Astrocyte (in vitro differentiated cells and primary cell): Measurements from ENCODE around the gene KSR2. TPM values are rescaled to one million over a fixed set of nuclear protein-coding genes. Genes with fewer than 3 reads are reported as not detected.

Source experiments
- DNase-seq: peaks from one replicate; pipeline ENCODE4 v3.0.0-alpha.2; 2010; ENCODE audit warnings: low read depth
- FAIRE-seq: peaks from 2 replicates; lab custom pipeline; 2011; peaks lifted over from hg19 to GRCh38; lab: Jason Lieb, UNC
- H2AFZ ChIP-seq: 2 replicates; pipeline ENCODE4 v1.6.0; 2012; ENCODE audit warnings: low read depth, low read length, inconsistent platforms
- H3K27ac ChIP-seq: 2 replicates; pipeline ENCODE4 v1.5.1; 2011; ENCODE audit warnings: low read depth, low read length, inconsistent platforms
- H3K27me3 ChIP-seq: 2 replicates; pipeline ENCODE4 v1.6.0; 2011; ENCODE audit warnings: low read length, inconsistent platforms; ENCODE audit not compliant: insufficient read depth
- H3K36me3 ChIP-seq: 2 replicates; pipeline ENCODE4 v1.5.1; 2011; ENCODE audit warnings: low read length, inconsistent platforms; ENCODE audit not compliant: insufficient read depth
- H3K4me1 ChIP-seq: 2 replicates; pipeline ENCODE4 v1.5.1; 2011; ENCODE audit warnings: low read length, inconsistent platforms; ENCODE audit not compliant: insufficient read depth
- H3K4me2 ChIP-seq: 2 replicates; pipeline ENCODE4 v1.6.0; 2012; ENCODE audit warnings: low read length, inconsistent platforms
- H3K4me3 ChIP-seq: 2 replicates; pipeline ENCODE4 v1.5.1; 2011; ENCODE audit warnings: low read depth, mild to moderate bottlenecking, low read length, inconsistent platforms; ENCODE audit not compliant: insufficient read depth
- H3K79me2 ChIP-seq: 2 replicates; pipeline ENCODE4 v1.6.0; 2012; ENCODE audit warnings: mild to moderate bottlenecking, low read length, inconsistent platforms; ENCODE audit not compliant: insufficient read depth
- H3K9ac ChIP-seq: 2 replicates; pipeline ENCODE4 v1.6.0; 2012; ENCODE audit warnings: mild to moderate bottlenecking, low read length, inconsistent platforms
- H3K9me3 ChIP-seq: 2 replicates; pipeline ENCODE4 v1.5.1; 2012; ENCODE audit warnings: low read depth, mild to moderate bottlenecking, low read length, inconsistent platforms; ENCODE audit not compliant: insufficient read depth
- H4K20me1 ChIP-seq: 2 replicates; pipeline ENCODE4 v1.6.0; 2012; ENCODE audit warnings: low read length, inconsistent platforms; ENCODE audit not compliant: insufficient read depth
- H3K27ac Mint-ChIP-seq: one replicate; pipeline ENCODE4 v1.8.0; 2021; ENCODE audit warnings: mild to moderate bottlenecking, mixed read lengths; ENCODE audit not compliant: unreplicated experiment
- H3K27me3 Mint-ChIP-seq: one replicate; pipeline ENCODE4 v1.8.0; 2021; ENCODE audit warnings: low read depth, mixed read lengths; ENCODE audit not compliant: unreplicated experiment
- H3K36me3 Mint-ChIP-seq: one replicate; pipeline ENCODE4 v1.8.0; 2021; ENCODE audit warnings: low read depth, mixed read lengths; ENCODE audit not compliant: unreplicated experiment
- H3K4me1 Mint-ChIP-seq: one replicate; pipeline ENCODE4 v1.8.0; 2021; ENCODE audit warnings: low read depth, mixed read lengths; ENCODE audit not compliant: unreplicated experiment
- H3K4me3 Mint-ChIP-seq: one replicate; pipeline ENCODE4 v1.8.0; 2021; ENCODE audit warnings: mild to moderate bottlenecking, moderate library complexity, mixed read lengths; ENCODE audit not compliant: unreplicated experiment
- H3K9me3 Mint-ChIP-seq: one replicate; pipeline ENCODE4 v1.8.0; 2021; ENCODE audit warnings: mild to moderate bottlenecking, mixed read lengths; ENCODE audit not compliant: unreplicated experiment
- CTCF ChIP-seq: IDR thresholded peaks from 2 replicates; pipeline ENCODE4 v1.5.1; 2011; ENCODE audit warnings: low read depth, mild to moderate bottlenecking, inconsistent platforms, low read length, moderate library complexity; ENCODE audit not compliant: insufficient read depth
- EZH2 ChIP-seq: IDR thresholded peaks from 2 replicates; pipeline ENCODE4 v1.6.1; 2012; ENCODE audit warnings: mild to moderate bottlenecking, low read length, inconsistent platforms; ENCODE audit not compliant: insufficient read depth
- total RNA-seq: library from RNA; stranded (reverse); gene quantifications from 2 replicates; pipeline ENCODE4 v1.2.1, GENCODE V29; 2021

Gene KSR2
- total RNA-seq, 1 donor from 2014 or later, result 0.98 TPM

DNA sequence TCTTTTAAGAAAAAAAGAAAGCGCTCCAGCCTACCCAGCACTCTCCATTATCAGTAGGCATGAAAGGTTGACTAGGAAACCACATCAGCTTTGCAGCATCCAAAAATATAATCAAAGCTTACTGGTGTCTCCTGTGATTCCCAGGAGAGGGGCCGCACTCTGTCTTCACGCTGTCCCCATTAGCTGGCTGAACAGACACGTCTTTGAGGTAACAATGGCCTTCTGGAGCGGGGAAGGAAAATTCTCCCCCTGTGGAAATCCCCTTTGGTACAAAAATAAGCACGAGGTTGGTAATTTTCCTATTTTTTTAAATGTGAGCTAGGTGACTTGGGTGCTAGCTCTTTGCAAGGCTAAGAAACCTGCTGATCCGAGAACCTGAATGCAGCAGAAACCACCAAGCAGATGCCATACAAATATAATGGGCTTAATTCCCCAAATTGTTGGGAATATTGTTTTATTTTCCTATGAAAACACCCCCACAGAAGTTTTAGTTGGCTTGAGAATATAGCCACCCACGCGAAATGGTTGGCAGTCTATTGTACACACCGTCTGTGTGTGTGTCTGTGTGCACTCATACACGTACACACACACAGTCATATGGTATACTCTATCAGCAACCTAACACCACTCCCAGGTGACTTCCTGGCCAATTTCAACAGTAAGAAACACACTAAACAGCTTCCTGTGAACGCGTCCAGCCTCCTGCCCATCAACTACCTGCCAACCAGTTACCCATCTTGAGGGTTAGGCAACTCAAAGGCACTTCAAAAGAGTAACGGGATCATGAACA is 71.2 kb downstream of the KSR2 start:
- Mint-ChIP-seq H3K27ac (no peak overlapping the region), H3K4me1 (no peaks in the 10 kb centered on the region), H3K36me3 (no peaks in the 10 kb centered on the region), H3K27me3 (peaks cover 2% of the 10 kb centered on the region), H3K4me3 (no peak overlapping the region), H3K9me3 (peaks cover 2% of the 10 kb centered on the region)
- Histone ChIP-seq H2AFZ (no peak overlapping the region), H3K27ac (no peak overlapping the region), H3K4me1 (no peaks in the 10 kb centered on the region), H3K9ac (no peak overlapping the region), H4K20me1 (no peaks in the 10 kb centered on the region), H3K4me3 (no peak overlapping the region), H3K36me3 (no peaks in the 10 kb centered on the region), H3K4me2 (no peak overlapping the region), H3K9me3 (no peaks in the 10 kb centered on the region), H3K79me2 (no peaks in the 10 kb centered on the region), H3K27me3 (no peaks in the 10 kb centered on the region)
- TF ChIP-seq EZH2 (no peak), CTCF (no peak)
- FAIRE-seq (no peak), DNase-seq (no peak)

GRCh38 chr12:117896009-117896408 is 72.8 kb downstream of the KSR2 start:
- H3K27ac ChIP-seq, result no peak overlapping the region
- Mint-ChIP-seq H3K9me3 (peaks cover 2% of the 10 kb centered on the region), H3K27ac (no peak overlapping the region), H3K36me3 (no peaks in the 10 kb centered on the region), H3K4me3 (no peak overlapping the region), H3K4me1 (no peaks in the 10 kb centered on the region), H3K27me3 (peaks cover 2% of the 10 kb centered on the region)
- DNase-seq (no peak), FAIRE-seq (no peak)
- no peak overlapping the region for H3K4me3 ChIP-seq
- H3K9me3 ChIP-seq, result no peaks in the 10 kb centered on the region
- H4K20me1 ChIP-seq, result no peaks in the 10 kb centered on the region
- TF ChIP-seq EZH2, result no peak
- no peak for TF ChIP-seq CTCF
- no peak overlapping the region for H2AFZ ChIP-seq
- H3K79me2 ChIP-seq, result no peaks in the 10 kb centered on the region
- no peak overlapping the region for H3K9ac ChIP-seq
- H3K27me3 ChIP-seq, result no peaks in the 10 kb centered on the region
- no peaks in the 10 kb centered on the region for H3K36me3 ChIP-seq
- H3K4me1 ChIP-seq, result no peaks in the 10 kb centered on the region
- H3K4me2 ChIP-seq, result no peak overlapping the region

DNA sequence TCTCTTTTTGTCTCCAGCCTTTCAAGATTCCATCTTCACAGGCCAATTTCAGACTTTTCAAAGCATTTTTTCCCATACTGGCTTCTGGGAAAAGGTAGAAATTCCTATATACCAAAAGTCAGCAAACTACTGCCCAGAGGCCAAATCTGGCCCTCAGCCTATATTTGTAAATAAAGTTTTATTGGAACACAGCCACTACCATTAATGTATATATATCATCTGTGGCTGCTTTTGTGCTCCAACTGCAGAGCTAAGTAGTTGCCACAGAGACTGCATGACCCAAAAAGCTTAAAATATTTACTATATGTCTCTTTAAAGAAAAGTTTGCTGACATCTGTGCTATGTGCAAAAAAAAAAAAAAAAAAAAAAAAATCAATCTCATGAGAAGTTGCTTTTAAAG is 76.3 kb downstream of the KSR2 start:
- FAIRE-seq, result no peak
- H3K4me3 Mint-ChIP-seq, result no peak overlapping the region
- H3K27me3 Mint-ChIP-seq, result peaks cover 7% of the 10 kb centered on the region

More for the DNA sequence above, 76.3 kb downstream of the KSR2 start:
- H3K79me2 ChIP-seq, result no peaks in the 10 kb centered on the region
- no peak overlapping the region for H3K9ac ChIP-seq
- DNase-seq, result no peak
- no peaks in the 10 kb centered on the region for H3K27me3 ChIP-seq
- Mint-ChIP-seq H3K27ac (no peak overlapping the region), H3K9me3 (no peaks in the 10 kb centered on the region), H3K36me3 (no peaks in the 10 kb centered on the region), H3K4me1 (no peaks in the 10 kb centered on the region)
- no peak overlapping the region for H3K4me2 ChIP-seq
- H3K4me1 ChIP-seq, result no peaks in the 10 kb centered on the region
- H3K27ac ChIP-seq, result no peak overlapping the region
- TF ChIP-seq EZH2 (no peak), CTCF (no peak)
- no peak overlapping the region for H2AFZ ChIP-seq
- H4K20me1 ChIP-seq, result no peaks in the 10 kb centered on the region
- H3K4me3 ChIP-seq, result no peak overlapping the region
- no peaks in the 10 kb centered on the region for H3K36me3 ChIP-seq
- H3K9me3 ChIP-seq, result no peaks in the 10 kb centered on the region
